OCI-LY3 (cell line): ENCODE measurements around the gene NPFF.

Source experiments
- H2AFZ ChIP-seq: fragments of 200-600, 300-600 bp; shearing (Covaris generic); 2 replicates; pipeline ENCODE4 v1.6.0; 2014; ENCODE audit warnings: antibody characterized with exemption, low read depth, low read length
- H3K27ac ChIP-seq: fragments of 200-600, 300-600 bp; sonication (generic); 2 replicates; pipeline ENCODE4 v1.5.1; 2014; ENCODE audit warnings: mild to moderate bottlenecking, low read length, moderate library complexity, mixed read lengths
- H3K27me3 ChIP-seq: fragments of 200-600, 300-600 bp; sonication (generic); 2 replicates; pipeline ENCODE4 v1.6.1; 2014; ENCODE audit warnings: low read depth, low read length, mixed read lengths
- H3K36me3 ChIP-seq: fragments of 200-600, 300-600 bp; sonication (generic); replicated peaks from 2 replicates; pipeline ENCODE3; 2014; ENCODE audit warnings: low read depth, low read length, mixed read lengths
- H3K4me1 ChIP-seq: fragments of 300-600, 200-600 bp; sonication (generic); 2 replicates; pipeline ENCODE4 v1.6.1; 2014; ENCODE audit warnings: low read length, mixed read lengths
- H3K4me2 ChIP-seq: fragments of 200-600, 300-600 bp; sonication (generic); 2 replicates; pipeline ENCODE4 v1.6.1; 2014; ENCODE audit warnings: low read length, mixed read lengths
- H3K4me3 ChIP-seq: fragments of 300-600, 200-600 bp; sonication (generic); 2 replicates; pipeline ENCODE4 v1.5.1; 2014; ENCODE audit warnings: antibody characterized with exemption, mild to moderate bottlenecking, low read length, moderate library complexity
- H3K79me2 ChIP-seq: fragments of 300-600, 200-600 bp; shearing (Covaris generic); 2 replicates; pipeline ENCODE4 v1.6.1; 2014; ENCODE audit warnings: mild to moderate bottlenecking, low read length, mixed read lengths
- H3K9ac ChIP-seq: fragments of 300-600, 200-600 bp; shearing (Covaris generic); 2 replicates; pipeline ENCODE4 v1.6.0; 2014; ENCODE audit warnings: mild to moderate bottlenecking, low read length, moderate library complexity
- H3K9me3 ChIP-seq: fragments of 200-600, 300-600 bp; shearing (Covaris generic); 2 replicates; pipeline ENCODE4 v1.6.1; 2014; ENCODE audit warnings: low read length, mixed read lengths; ENCODE audit not compliant: insufficient read depth
- H4K20me1 ChIP-seq: fragments of 200-600, 300-600 bp; sonication (generic); 2 replicates; pipeline ENCODE4 v1.6.1; 2016; ENCODE audit warnings: low read length, mixed read lengths; ENCODE audit not compliant: insufficient read depth
- CTCF ChIP-seq: fragments of 200-600, 300-600 bp; sonication (generic); IDR thresholded peaks from 2 replicates; pipeline ENCODE4 v1.5.1; 2014; ENCODE audit warnings: antibody characterized with exemption, low read length, low read depth
- EZH2phosphoT487 ChIP-seq: fragments of 200-600 bp; shearing (Covaris generic); IDR thresholded peaks from 2 replicates; pipeline ENCODE4 v1.6.1; 2018; ENCODE audit warnings: antibody characterized with exemption, mixed run types, low read depth

The NPFF gene

GRCh38 chr12:53502331-53502730 is 5.0 kb downstream of the NPFF start:
- Histone ChIP-seq H2AFZ (no peak overlapping the region), H4K20me1 (no peaks in the 10 kb centered on the region), H3K4me3 (peak overlapping the region; percentile 80), H3K9me3 (no peaks in the 10 kb centered on the region), H3K27me3 (no peaks in the 10 kb centered on the region), H3K9ac (no peak overlapping the region), H3K36me3 (peaks cover 1% of the 10 kb centered on the region), H3K79me2 (peaks cover 17% of the 10 kb centered on the region), H3K4me1 (peaks cover 24% of the 10 kb centered on the region), H3K4me2 (peak overlapping the region; percentile 100), H3K27ac (no peak overlapping the region)
- TF ChIP-seq CTCF (no peak), EZH2phosphoT487 (no peak)

- Histone ChIP-seq H3K36me3 (no peaks in the 10 kb centered on the region), H3K4me2 (peak overlapping the region; percentile 100), H2AFZ (peak overlapping the region; percentile 78; the same call in 1 of the 2 replicates), H4K20me1 (no peaks in the 10 kb centered on the region), H3K9ac (peak overlapping the region; percentile 88), H3K4me3 (peak overlapping the region; percentile 80), H3K4me1 (peaks cover 24% of the 10 kb centered on the region), H3K27ac (peak overlapping the region; percentile 83), H3K27me3 (no peaks in the 10 kb centered on the region), H3K9me3 (no peaks in the 10 kb centered on the region), H3K79me2 (peaks cover 17% of the 10 kb centered on the region)
- TF ChIP-seq EZH2phosphoT487 = no peak
- no peak for TF ChIP-seq CTCF
Observed at GRCh38 chr12:53501615-53502181, 5.6 kb downstream of the NPFF start.

- Histone ChIP-seq H3K79me2 (peaks cover 17% of the 10 kb centered on the region), H3K9ac (peak within 1 kb of the TSS; percentile 88), H3K9me3 (no peaks in the 10 kb centered on the region)
Observed at GRCh38 chr12:53500776-53501614, 6.3 kb downstream of the NPFF start, which contains the start of gene TARBP2. Gene TARBP2 (plus strand): TSS chr12:53501283. CDS start chr12:53501409, 126 bp downstream.

More at GRCh38 chr12:53500776-53501614, 6.3 kb downstream of the NPFF start, which contains the start of gene TARBP2:
- TF ChIP-seq EZH2phosphoT487 (no peak), CTCF (no peak)
- Histone ChIP-seq H2AFZ (peak within 1 kb of the TSS; percentile 78; the same call in 1 of the 2 replicates), H3K27me3 (no peaks in the 10 kb centered on the region), H3K4me3 (peak within 1 kb of the TSS; percentile 80), H3K4me2 (peak within 1 kb of the TSS; percentile 100), H3K27ac (peak within 1 kb of the TSS; percentile 83), H3K36me3 (no peaks in the 10 kb centered on the region), H3K4me1 (peaks cover 24% of the 10 kb centered on the region), H4K20me1 (no peaks in the 10 kb centered on the region)
